Activated naive CD4-positive, alpha-beta T cell treated with Interleukin-2 at 50 U/mL for 16 hours (primary cell): ENCODE data around the gene PTPRD.
"Not testable (repeated sequence)": the region's sequence is repeated elsewhere in the genome, so short reads cannot be mapped to it uniquely, and the experiment has no call there.

Experiments used
- DNase-seq: peaks from one replicate; pipeline ENCODE4 v3.0.0-alpha.2; 2020

The PTPRD gene

GRCh38 chr9:8732367-8733075, 1880.3 kb downstream of the PTPRD start:
- DNase-seq = no peak

GRCh38 chr9:8730618-8731017, 1882.2 kb downstream of the PTPRD start:
- DNase-seq = no peak

GRCh38 chr9:8728910-8729309, 1883.9 kb downstream of the PTPRD start:
- no peak for DNase-seq

- no peak for DNase-seq
These were observed 1885.6 kb downstream of the PTPRD start for GRCh38 chr9:8727191-8727590.

DNA sequence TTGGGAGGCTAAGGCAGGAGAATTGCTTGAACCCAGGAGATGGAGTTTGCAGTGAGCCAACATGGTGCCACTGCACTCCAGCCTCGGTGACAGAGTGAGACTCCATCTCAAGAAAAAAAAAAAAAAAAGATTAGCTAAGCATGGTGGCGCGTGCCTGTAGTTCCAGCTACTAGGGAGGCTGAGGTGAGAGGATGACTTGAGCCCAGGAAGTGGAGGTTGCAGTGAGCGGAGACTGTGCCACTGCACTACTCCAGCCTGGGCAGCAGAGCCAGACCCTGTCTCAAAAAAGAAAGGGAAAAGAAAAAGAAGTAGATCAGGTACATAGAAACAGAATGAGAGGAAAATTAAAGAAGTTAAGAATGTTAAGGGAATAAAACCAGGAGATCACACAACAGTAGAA, 1886.1 kb downstream of the PTPRD start:
- no peak for DNase-seq

GRCh38 chr9:8725635-8726034, 1887.2 kb downstream of the PTPRD start:
- DNase-seq = no peak

- DNase-seq = no peak
These were observed 1888.4 kb downstream of the PTPRD start for GRCh38 chr9:8724284-8725018.

GRCh38 chr9:8723195-8723594, 1889.6 kb downstream of the PTPRD start:
- no peak for DNase-seq

DNA sequence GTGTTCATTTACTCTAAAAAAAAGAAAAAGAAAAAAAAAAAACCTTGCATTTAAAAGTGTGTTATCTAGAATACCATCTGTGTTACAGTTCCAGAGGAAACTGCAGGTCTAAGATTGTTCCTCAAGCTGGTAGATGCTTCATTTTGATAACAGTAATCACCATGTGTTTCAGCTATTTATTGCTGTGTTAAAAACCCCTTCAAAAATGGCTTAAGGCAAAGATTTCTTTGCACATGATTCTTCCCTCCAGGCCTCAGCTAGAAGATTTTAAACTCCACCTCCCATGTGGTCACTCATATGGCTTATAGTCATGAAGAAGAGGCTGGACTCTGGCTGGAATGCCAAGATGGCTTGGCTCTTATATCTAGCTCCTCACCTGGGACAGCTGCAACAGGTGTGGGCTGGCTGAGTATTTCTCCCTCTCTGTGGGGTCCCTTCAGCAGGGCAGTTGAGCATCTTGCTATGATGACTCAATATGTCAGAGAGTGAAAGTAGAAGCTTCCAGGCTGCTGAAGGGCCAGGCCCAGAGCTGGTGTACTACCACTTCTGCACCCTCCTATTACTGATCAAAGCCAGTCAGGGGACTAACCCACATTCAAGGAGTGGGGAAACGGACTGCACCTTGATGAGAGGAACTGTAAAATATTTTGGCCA, 1892.8 kb downstream of the PTPRD start:
- no peak for DNase-seq

DNA sequence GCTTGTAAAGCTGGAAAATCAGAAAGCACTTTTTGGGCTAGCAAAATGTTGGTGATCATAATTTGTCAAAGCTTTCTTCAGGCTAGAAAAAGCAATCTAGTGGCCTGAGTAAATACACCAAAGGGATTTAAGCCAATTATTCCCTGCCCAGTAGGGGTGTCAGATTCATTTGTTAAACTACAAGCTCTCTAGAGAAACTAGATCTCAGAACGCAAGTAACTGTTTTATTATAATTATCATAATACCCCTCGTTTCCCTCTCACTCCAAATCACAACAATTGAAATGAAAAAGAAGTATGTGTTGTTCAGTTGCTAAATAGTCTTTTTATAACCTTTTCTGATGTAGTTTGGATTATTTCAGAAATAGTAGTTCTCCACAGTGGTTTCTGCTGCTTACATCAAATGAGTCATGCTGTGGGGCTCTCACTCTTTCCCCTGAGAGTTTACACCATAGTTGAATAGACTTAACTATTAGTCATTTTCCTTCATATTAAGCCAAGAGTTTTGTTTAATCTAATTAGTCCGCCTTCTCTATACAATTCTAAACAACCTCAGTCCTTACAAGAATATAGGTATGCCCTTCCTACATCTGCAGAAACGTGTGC, 1894.6 kb downstream of the PTPRD start:
- DNase-seq = no peak

DNA sequence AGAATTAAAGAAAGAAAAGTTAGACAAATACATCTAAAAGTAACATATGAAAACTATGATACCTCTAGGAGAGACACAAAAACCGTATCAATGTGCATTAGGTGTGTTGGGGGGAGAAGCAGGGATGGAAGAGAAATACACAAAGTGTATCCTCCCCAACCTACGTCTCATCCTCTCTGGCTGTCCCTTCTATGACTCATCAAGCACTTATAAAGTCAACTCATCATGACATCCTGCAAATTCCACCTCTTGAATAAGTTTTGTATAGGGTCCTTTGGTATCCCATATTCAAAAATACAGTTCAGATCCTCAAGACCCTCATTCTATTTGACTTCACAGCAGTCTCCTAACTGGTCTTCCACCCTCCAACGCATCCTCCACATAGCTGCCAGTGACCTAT, 1895.7 kb downstream of the PTPRD start:
- no peak for DNase-seq

GRCh38 chr9:8715788-8716187, 1897.0 kb downstream of the PTPRD start:
- DNase-seq = no peak

DNA sequence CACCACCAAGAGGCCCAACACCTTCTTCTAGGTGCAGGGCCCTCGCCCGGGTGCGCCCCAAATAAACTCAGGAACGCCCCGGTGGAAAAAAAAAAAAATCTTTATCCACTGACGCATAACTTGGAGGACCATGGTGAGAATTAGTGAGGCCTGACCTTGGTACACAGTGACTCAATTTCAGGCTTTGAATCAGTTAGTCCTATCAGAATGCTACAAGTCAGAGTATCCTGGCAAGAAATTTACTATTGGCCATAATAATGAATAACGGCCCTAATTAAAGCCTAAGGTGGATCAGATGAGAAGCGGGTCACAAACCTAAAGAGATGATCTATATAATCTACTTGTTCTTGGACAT, 1899.0 kb downstream of the PTPRD start:
- no peak for DNase-seq

DNA sequence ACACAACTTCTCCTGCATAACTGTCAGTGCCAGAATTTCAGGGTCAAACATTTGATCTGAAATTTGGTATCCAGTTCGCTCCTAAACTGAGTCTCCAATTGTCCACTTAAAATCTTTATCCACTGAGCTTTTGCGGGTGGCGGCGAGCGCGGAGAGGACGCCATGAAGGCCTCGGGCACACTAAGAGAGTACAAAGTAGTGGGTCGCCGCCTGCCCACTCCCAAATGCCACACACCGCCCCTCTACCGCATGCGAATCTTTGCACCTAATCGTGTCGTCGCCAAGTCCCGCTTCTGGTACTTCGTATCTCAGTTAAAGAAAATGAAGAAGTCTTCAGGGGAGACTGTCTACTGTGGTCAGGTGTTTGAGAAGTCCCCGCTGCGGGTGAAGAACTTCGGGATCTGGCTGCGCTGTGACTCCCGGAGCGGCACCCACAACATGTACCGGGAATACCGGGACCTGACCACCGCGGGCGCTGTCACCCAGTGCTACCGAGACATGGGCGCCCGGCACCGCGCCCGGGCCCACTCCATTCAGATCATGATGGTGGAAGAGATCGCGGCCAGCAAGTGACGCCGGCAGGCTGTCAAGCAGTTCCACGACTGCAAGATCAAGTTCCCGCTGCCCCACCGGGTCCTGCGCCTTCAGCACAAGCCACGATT, 1899.5 kb downstream of the PTPRD start:
- no peak for DNase-seq

DNA sequence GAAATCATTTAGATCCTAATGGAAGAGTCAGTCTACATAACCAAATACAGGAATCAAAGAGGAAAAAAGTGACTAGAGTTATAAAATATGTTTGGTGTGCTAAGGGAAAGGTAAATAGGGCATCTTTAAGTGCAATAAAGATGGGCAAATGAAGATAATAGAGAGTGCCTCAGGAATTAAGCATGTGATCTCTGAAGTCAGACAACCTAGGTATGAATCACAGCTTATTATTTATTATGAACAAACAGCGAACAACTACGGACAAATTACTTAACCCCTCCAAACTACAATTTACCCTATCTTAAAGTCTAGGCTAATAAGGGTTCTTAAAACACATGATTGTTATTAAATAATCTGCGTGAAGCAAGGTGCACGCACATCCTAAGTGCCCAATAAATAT, 1903.1 kb downstream of the PTPRD start:
- DNase-seq = no peak

GRCh38 chr9:8708728-8709127, 1904.1 kb downstream of the PTPRD start:
- no peak for DNase-seq

DNA sequence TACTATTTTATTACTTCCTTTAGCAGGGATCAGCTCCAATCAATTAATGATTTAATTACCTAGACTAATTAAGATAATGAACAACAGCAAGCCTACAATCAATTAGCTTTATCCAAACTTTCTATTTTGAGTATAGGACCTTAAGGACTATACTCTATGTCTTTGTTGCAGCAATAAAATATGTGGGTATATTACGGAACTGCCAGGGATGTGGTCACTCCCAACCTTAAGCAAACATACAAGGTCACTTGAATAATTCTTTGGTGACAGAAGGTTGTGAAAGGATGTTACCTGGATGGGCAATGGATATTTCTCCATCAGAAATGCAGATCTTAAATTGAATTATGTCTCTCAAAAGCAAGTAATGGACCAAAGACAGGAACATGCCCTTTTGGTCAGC, 1905.8 kb downstream of the PTPRD start:
- no peak for DNase-seq

DNA sequence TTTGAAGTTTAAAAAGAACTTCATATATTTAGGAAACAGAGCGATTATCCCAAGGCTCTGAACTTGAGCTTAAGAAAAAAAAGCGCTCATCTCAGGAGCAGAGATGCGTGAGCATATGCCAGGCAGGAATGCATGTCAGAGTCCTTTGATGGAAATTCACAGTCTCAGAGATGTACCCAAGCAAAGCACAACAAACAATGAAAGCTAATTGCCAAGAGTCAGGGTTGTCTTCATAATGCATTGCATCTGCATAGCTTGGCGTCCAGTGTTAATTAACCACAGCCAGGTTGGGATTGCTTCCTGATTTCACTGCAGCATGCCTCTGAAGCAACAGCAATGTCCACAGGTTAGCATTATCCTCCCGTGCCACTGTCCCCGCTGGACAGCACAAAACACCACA, 1906.3 kb downstream of the PTPRD start:
- no peak for DNase-seq

DNA sequence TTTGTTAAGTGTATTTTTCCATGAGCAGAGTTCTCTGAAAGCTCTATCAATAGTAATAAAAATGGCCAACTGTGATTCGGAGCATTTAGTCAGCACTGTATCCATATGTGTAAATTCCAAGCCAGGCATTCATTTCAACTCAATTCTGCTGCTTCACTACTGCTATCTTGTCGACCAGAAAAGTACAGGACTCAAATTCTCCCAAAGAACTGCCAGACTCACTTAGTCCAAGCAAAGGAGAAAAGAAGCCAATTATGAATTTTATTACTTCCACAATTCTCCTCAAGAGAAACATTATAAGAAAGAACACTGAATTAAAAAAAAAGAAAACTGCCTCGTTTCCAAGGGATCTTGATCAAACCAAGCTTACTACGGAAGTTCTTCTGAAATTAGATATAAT, 1906.9 kb downstream of the PTPRD start:
- no peak for DNase-seq

DNA sequence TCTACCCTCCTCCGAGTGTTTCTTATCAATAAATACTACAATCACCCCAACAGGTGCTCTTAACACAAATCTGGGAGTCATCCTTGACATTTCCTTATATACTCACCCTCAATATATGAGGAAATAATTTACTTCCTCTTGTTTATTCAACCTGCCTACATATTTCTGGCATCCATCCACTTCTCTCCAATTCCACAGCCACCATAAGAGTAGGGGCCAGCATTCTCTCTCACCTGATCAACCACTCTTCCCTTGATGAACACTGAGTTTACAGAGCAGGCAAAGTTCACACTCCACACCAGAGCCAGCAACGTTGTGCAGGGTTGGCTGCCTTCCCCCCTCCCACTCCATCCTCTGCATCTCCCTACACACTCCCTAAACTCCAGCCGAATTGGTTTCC, 1908.9 kb downstream of the PTPRD start:
- no peak for DNase-seq

- no peak for DNase-seq
These were observed 1910.9 kb downstream of the PTPRD start for GRCh38 chr9:8701904-8702303.

DNA sequence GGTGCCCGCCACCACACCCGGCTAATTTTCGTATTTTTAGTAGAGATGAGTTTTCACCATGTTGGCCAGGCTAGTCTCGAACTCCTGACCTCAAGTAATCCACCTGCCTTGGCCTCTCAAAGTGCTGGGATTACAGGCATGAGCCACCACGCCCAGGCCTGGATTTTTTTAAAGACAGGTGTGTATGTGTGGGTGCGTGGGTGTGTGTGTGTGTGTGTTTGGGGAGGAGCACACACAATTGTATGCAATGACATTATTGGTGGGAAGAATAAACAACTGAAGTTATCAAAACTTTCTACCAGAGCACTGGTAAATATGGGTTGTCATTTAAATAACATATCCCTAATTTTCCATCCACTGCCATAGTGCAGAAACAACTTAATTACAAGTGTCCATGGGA, 1915.2 kb downstream of the PTPRD start:
- not testable (repeated sequence) for DNase-seq

DNA sequence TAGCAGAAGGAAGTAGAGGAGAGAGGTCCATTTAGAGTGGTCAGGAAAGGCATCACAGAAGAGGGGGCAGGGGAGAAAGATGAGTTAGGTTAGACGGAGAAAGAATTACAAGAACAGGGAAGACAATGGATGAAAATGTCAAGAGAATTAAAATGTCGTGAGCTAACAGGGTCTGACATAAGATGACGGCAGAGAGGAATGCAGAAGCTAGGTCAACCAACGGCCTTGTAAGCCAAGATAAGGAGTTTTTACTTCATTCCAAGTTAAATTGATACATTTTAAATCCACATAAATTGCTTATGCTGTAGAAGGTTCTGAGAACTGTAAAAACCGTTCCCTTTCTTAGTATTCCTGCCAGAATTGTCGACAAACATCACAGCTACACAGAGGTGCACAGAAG, 1916.3 kb downstream of the PTPRD start:
- DNase-seq = no peak
